NCI-H460 (cell line): ENCODE measurements around the gene DNM1. TPM values are rescaled to one million over a fixed set of nuclear protein-coding genes. Genes with fewer than 3 reads are reported as not detected.
A peak's percentile ranks its signal among the peaks of the same experiment; 100 is the strongest.
"Not testable (repeated sequence)": the region's sequence is repeated elsewhere in the genome, so short reads cannot be mapped to it uniquely, and the experiment has no call there.

Source experiments
- DNase-seq: peaks from one replicate; pipeline ENCODE4 v3.0.0-alpha.2; 2016; ENCODE audit warnings: low read depth; ENCODE audit errors: extremely low read depth
- total RNA-seq: library from RNA; depleted of rRNA; stranded (reverse); fragments of >200 nt; shearing (Covaris generic); gene quantifications from 2 replicates; pipeline ENCODE4 v1.2.3, GENCODE V29; 2014

DNM1 gene
- total RNA-seq, 1 experiment from 2014 or later: 1.2 TPM

GRCh38 chr9:128266868-128267590, 63.9 kb downstream of the DNM1 start:
- DNase-seq: no peak

GRCh38 chr9:128271112-128271511, 67.9 kb downstream of the DNM1 start:
- no peak for DNase-seq

GRCh38 chr9:128271512-128271911, 68.3 kb downstream of the DNM1 start:
- no peak for DNase-seq

GRCh38 chr9:128274245-128274644, 71.1 kb downstream of the DNM1 start:
- no peak for DNase-seq

GRCh38 chr9:128275198-128276007, 72.2 kb downstream of the DNM1 start, which contains the start of gene GOLGA2:
TSS of gene GOLGA2 (minus strand) at chr9:128276007. CDS start at chr9:128275976, 31 bp downstream.
- no peak for DNase-seq

- DNase-seq: peak; percentile 100
Observed at GRCh38 chr9:128276008-128276573, 72.9 kb downstream of the DNM1 start, which contains the start of gene SWI5. TSS of gene SWI5 (plus strand) at chr9:128276276.

- no peak for DNase-seq
Observed at GRCh38 chr9:128276574-128277270, 73.5 kb downstream of the DNM1 start.

GRCh38 chr9:128279088-128280073, 76.2 kb downstream of the DNM1 start:
- not testable (repeated sequence) for DNase-seq

GRCh38 chr9:128280084-128280622, 77.0 kb downstream of the DNM1 start:
- DNase-seq: no peak

GRCh38 chr9:128282500-128282899, 79.3 kb downstream of the DNM1 start:
- DNase-seq: no peak

- no peak for DNase-seq
Observed at GRCh38 chr9:128285033-128285784, 82.0 kb downstream of the DNM1 start.

- no peak for DNase-seq
Observed at GRCh38 chr9:128286440-128286839, 83.3 kb downstream of the DNM1 start.

GRCh38 chr9:128288273-128289004, 85.3 kb downstream of the DNM1 start:
- DNase-seq: no peak

GRCh38 chr9:128292009-128292408, 88.8 kb downstream of the DNM1 start:
- DNase-seq: no peak

GRCh38 chr9:128293091-128293490, 89.9 kb downstream of the DNM1 start:
- no peak for DNase-seq

- no peak for DNase-seq
Observed at GRCh38 chr9:128294142-128294541, 91.0 kb downstream of the DNM1 start.

- no peak for DNase-seq
Observed at GRCh38 chr9:128296340-128297220, 93.4 kb downstream of the DNM1 start.
